NCI-H1092 (cell line): ENCODE measurements around the gene SSTR5.

Experiments
- DNase-seq: peaks from one replicate; lab custom pipeline; 2025; lab: John Stamatoyannopoulos, UW

Gene SSTR5

DNA sequence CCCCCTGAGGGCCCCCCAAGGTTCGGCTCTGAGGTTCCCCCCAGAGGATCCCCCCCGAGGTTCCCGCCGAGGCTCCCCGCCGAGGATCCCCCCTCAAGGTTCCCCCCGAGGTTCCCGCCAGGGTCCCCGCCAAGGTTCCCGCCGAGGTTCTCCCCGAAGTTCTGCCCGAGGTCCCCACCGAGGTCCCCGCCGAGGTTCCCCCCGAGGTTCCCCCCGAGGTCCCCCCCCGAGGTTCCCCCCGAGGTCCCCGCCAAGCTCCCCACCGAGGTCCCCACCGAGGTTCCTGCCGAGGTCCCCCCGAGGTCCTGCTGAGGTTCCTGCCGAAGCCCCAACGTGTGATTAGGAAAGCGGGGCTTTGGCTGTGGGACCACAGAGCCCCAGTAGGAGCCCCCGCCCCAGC lies 32.2 kb upstream of the SSTR5 start:
- no peak for DNase-seq

DNA sequence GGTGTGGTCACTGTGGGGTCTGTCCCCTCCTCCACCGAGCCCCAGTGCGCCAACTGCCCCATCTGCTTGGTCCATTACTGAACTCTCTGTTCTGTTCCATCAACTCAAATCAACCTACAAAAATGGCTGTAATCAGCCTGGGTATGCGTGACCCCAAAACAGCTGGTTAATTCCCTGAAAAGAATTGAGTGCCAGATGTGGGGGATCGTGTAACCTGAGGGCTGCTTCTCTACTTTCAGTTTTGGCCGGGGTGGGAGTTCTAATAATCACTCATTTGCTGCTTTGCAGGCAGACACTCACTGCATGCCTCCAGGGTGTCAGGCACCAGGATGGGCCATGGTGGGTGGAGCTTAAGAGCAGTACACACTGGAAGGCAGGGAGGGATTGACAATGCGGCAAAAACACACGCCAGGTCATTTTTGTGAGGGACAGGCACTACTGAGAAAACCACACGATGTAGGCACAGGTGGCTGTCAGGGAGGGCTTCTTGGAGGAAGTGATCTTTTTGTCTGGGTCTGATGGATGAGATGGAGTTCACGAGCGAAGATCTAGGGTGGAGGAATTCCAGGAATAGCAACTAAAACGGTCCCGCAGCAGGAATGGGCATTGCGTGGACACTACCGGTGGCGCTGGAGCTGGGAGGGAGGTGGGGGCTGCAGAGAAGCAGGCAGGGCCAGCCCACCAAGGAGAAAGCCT lies 30.4 kb upstream of the SSTR5 start:
- no peak for DNase-seq

DNA sequence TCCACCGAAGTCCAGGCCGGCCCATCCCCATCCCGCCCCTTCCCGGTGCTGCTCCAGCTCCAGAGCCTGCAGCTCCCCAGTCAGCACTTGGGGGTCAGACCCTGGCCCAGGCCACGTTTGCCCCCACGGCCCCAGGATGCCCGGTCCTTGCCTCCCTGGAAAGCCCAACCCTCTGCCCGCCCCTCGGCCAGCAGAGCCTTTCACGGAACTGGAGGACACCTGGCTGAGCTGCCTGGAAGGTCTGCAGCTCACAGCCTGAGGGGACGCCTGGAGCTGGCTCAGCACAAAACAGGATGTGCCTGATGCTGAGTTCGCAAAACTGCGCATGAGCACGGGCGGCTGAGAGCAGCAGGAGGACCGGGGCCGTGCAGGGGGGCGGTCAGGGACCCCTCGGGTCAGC lies 29.7 kb upstream of the SSTR5 start:
- DNase-seq = no peak

DNA sequence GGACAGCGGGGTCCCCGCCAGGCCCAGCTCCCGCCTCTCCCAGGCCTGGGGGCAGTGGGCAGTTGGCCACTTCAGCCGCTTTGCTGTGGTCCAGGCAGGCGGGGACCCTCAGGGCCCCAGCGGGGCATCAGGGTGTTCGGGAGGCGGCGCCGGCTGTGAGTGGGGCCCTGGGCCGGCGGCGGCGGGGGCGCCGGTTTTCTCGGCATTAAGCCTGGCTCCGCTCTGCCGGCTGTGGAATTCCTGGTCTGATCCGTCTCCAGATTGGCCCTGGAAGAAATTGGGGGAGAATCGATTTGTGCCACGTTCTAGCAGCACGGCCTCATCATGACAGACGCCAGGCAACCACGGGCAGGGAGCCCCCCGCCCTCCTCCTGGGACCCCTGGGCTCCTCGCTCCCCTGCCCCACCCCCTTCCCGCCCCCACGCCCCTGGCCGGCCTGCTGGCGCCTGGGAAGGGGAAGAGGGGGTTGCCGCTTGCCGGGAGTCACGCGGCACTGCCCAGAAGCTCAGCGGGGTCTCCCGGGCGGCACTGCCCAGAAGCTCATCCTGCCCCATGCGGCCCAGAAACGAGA lies 28.6 kb upstream of the SSTR5 start:
- no peak for DNase-seq

DNA sequence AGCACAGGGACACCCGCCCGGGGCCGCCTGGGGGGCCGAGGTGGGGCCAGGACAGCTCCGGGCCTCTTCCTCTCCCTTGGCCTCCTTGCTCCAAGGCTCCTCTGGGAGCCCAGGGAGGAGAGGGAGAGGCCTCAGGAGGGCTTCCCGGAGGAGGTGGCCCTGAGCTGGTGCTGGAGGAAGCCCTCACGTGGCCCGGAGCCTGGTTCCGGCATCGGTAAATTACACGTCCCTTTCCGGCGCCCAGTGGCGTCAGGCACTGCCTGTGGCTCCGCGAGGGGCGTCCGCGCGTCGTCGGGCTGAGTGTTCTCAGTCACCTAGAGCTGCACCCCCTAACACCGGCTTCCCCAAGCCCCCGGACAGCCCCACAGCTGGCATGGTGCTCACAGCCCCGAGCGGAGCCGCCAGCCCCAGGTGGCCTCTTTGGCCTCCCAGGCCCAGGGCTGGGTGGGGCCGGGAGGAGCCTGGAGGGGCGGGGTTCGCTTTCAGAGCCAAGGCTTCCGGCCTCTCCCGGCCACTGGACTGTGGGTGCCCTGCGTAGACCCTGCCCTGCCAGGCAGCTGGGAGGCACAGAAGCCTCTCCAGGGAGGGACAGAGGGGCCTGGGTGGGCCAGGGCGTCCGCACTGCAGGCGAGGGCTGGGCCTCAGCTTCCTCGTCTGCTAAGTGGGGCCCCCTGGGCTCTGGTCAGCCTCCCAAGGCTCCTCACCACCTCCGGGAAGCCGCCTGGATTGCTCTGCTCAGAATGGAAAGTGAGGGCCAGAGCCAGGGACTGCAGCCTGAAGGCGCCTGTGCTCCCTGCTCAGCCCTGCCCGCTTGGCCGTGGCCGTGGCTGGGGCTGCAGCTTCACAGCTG lies 27.9 kb upstream of the SSTR5 start:
- DNase-seq = no peak

DNA sequence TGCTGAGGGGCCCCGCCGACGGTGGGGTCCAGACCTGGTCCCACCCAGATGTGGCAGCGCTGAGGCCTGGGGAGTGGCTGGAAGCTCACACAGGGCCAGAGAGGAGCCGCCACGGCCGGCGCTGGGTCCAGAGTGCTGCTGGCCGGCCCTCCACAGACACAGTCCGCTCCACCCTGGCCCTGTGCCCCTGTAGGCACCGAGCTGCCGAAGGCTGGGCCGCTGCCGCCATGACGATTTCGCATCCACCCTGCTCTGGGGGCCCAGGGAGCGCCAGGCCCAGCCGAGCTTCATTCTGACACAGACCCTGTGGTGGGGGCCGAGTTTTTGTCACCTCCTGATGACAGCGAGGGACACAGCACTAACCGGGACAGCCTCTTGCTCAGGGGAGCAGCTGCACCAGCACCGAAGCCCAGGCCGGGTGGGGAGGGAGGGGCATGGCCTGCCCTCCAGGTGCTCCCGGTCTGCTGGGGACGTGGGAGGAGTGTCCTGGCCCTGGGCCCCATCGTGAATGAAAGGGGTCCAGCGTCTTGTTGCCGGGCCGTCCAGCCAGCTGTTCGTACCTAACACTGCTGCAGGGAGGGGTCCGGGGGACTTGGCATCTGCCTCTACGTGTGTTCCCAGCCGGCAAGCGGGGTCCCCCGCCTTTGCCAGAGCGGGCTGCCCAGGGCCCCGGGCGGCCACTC lies 27.1 kb upstream of the SSTR5 start:
- no peak for DNase-seq

DNA sequence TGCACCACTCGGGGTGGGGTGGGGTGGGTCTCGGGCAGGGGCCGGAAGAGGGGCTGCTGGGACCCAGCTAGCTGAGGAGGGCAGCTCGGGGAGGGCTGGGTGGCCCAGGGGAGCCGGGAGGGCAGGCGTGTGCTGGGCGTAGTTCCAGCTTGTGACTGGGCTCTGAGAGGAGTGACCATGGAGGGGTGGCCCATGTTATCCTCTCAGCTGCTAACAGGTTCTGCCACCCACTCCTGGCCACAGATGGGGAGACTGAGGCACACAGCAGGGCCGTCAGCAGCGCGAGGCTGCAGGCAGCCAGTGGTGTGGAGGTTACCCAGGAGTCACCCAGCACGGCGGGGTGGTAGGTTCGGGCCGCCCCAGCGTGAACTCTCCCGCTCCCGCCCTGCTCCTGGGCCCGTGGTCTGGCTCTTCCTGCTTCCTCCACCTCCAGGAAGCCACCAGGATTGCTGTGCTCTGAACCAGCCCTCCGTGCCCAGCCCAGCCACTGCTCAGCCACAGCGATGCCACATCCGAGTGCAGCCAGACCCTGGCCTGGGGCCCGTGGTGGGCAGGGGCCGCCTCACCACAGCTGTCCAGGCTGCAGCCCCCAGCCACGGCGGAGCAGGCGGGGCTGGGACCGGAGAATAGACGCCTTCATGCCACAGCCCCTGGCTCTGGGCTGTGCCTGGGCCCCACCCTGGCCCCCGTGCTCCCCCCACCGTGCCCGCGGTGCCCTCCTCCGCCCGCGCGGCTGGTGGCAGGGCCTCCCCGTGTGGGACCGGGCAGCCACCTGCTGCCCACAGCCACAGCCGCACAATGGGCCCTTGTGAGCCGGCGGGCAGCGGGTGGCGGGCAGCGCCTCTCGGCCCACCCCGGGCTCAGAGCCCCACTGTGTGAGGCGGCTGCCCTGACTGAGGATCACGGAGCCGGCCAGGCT lies 26.3 kb upstream of the SSTR5 start:
- no peak for DNase-seq

DNA sequence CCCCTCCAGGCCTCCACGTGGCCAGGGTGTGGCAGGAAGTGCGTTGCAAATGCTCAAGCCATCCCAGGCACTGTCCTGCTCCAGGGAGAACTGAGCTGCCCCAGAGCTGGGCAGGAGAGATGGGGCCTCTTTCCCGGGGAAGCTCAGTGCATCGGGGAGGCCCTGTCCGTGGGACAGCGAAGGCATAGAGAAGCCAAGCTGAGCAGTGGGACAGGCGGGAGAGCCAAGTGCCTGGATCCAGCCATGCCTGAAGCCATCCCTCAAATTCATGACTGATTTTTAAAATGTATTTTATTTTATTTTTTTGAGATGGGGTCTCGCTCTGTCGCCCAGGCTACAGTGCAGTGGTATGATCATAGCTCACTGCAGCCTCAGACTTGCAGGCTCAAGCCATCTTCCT lies 25.4 kb upstream of the SSTR5 start:
- DNase-seq = no peak

DNA sequence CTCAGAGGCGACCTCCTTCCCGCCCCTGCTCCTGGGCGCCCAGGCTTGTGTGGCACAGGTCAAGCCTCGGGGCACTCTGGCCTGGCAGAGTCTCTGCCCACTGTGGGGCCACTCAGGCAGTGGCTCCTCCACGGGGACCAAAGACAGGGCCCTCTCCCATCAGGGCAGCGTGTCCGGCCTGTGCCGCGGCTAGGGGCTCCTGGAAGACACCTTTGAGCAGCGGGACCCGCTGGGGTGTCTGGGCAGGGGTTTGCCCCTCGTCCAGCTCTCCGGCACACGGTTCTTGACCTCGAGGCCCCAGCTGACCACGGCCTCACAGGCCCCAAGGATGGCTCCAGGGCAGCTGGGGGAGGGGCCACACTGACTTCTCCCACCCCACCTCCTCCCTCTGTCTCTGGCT lies 24.7 kb upstream of the SSTR5 start:
- DNase-seq = no peak

DNA sequence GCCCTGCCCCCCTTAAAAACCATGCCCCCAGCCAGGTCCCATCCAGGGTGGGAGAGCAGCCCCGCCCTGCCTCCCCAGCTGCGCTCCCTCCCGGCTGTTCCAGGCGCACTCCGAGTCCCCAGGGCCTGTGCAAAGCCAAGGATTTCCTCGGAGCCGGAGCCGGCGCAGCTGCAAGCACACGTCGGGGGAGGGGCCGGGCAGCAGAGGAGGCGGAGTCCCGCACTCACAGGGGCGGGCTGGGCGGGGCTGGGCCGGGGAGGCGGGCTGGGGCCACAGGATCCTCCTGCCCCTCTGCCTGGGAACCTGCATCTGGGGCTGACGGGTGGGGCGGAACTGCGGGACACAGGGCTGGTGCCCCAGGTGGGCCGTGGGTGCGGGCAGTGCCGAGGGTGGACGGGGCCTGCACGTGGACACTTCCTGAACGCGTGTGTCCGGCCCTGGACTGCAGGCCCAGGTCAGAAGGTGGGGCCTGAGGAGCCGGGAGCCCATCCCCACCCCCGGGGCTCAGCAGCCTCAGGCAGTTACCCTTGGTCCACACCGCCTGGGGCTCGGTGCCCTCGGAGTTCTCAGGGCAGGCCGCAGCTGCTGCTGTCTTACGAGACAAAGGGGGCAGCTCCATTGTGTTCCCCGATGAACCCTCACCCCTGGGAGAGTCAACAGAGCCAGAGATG lies 24.0 kb upstream of the SSTR5 start:
- DNase-seq = peak; percentile 53

DNA sequence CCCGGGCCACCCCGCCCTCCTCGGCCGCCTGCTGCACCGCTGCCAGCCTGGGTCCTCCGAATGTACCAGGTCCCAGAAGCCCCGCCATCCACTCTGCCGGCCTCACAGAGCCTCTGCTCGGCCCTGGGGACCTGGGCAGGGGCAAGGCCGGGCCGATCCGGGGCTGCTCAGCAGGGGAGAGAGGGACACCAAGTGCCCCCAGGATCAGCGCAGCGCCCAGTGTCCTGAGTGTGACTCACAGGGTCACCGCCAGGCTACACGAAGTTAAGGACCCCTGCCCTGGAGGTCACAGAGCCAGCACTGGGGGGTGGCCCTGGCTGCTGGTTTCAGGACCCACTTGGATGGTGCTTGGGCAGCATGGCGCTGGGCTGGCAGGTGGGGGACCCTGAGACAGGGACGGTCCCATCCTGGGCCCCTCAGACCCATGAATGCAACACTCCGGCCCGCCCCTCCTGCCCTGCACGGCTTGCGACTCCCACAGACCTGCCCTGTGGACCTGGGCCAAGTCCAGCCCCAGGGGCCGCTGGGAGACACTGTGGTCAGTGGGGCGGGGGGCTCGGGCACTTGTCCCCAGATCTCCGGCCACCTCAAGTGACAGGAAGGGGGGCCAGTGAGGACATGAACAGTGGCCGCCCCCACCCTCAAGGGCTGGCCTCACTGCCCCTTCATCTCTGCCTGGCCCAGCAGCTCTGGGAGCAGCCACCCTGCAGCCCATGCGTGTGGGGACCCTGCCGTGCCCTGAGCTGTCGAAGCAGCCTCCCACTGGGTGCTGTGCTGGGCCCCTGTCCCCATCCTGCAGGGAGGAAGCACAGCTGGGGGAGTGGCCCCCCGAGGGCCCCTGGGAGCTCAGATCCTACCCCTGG lies 23.2 kb upstream of the SSTR5 start:
- DNase-seq = no peak

DNA sequence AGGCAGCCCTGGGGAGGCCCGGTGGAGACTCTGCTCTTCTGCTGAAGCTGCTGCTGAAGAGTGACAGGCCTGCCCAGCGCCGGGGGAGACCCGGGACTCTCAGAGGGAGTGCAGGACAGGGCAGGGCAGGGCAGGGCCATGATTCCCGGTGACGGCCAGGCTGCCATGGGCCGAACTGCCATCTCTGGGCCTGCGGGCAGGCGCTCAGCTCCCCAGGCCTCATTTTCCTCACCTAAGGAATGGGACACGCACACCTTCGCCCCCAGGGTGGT lies 22.6 kb upstream of the SSTR5 start:
- DNase-seq = no peak

DNA sequence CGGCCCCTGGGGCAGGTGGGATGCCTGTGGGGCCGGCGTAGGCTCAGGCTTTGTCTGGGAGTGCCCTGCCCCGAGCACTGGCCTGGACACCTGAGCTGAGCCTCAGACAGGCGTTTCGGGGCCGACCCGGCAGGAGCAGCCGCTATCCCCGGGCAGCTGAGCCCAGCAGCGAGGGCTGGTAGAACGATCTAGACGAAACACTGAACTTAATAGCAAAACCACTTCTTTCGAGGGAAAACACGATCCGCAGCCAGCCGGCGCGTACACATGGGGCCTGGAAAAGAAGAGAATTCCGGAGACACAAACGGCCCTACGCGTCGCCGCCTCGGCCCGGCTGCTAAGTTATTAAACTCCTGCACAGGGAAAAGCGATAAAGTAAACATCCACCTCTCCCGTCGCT lies 22.0 kb upstream of the SSTR5 start:
- DNase-seq = no peak

DNA sequence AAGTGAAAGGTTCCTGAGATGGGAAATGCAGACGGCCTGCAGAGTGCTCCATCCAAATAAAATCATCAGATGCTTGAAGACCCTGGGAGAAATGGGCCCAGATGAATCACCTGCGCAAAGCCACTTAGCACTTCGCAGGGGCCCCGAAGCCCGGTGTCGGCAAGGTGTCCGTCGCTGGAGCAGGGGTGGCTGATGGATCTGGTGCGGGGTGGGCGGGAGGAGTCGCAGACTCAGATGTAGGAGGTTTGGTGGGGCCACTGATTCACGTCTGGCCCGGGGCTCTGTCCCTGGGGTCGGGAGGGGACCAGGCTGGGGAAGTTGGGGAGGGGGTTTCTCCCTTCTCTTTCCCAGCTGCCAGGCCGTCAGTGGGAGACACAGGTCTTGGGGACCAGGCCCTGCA lies 21.6 kb upstream of the SSTR5 start:
- no peak for DNase-seq

DNA sequence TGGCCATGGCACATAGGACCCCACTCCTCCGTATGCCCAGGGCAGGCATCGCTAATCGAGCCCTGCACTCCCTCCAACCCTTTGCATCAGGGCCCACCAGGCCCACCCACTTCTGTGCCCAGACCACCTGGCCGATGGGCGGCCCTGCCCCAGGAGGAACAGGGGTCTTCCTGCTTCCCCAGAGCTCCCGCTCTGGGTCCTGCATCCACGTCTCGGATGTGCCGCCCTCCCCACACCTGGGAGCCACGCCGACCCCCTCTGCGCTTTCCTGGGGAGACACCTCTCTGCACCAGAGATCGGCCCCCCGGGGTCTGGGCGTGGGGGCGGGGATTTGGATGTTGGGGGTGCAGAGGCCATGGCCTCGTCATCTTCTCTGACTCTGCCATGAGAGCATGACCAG lies 21.1 kb upstream of the SSTR5 start:
- DNase-seq = no peak

DNA sequence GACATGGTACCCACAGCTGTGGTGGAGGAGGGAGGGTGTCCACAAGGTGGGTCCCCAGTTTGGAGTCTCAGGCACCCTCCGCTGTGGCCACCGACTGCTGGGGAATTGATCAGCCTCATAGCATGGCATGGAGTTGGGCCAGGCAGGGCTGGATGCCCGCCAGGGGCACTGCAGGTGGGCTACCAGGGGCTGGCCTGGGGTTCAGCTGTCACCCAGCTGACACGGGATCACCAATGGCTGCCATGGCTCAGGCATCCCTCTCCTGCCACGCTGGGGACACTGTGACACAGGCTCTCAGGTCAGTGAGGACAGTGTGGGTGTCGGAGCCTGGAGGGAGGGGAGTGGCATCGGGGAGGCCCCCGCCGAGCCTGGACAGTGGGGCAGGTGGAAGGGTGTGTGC lies 19.8 kb upstream of the SSTR5 start:
- DNase-seq = no peak

DNA sequence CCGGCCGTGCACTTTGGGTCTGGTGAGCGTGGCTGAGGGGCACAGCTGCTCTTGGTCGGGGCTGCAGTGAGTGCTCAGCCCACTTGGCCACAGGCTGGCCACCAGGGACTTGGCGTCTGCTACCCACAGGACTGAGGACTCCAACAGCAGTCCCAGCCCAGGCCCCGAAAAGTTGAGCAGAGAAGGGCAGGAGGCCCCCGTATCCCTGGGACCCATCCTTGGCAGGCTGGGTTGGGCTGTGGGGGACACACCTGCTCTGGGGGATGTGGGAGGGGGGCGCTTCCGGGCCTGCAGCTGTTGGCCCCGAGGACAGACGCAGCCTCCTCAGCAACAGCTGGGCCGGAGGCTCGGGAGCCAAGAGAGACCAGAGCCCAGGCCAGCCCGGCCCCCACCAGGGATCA lies 19.4 kb upstream of the SSTR5 start:
- DNase-seq = no peak

DNA sequence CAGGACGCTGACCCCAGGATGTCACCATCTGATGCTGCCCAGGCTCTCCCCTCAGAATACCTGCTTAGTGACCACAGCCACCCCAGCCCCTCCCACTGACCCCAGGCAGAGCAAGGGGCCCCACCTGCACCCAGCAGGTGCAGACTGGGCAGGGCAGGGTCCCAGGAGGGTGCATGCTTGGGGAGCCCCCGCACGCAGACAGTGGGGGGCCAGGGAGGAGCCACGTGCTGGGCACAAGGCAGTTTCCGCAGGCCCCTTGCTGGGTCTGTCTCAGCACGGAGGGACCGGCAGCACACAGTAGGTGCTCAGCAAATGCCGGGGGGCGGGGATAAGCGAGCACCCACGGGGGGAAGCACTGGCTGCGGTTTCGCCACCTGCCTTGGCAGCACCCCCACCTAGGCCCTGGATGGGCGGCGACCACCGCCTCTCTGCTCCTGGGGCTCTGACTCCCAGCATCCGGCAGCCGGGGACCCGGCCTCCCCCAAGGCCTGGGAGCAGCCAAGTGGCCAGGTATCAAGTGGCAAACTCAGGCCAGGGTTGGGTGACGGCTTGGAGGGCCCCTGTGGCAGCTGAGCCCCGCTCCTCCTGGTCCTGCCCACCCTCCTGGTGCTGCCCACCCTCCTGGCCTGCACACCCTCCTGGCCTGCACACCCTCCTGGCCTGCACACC lies 18.7 kb upstream of the SSTR5 start:
- DNase-seq = no peak

DNA sequence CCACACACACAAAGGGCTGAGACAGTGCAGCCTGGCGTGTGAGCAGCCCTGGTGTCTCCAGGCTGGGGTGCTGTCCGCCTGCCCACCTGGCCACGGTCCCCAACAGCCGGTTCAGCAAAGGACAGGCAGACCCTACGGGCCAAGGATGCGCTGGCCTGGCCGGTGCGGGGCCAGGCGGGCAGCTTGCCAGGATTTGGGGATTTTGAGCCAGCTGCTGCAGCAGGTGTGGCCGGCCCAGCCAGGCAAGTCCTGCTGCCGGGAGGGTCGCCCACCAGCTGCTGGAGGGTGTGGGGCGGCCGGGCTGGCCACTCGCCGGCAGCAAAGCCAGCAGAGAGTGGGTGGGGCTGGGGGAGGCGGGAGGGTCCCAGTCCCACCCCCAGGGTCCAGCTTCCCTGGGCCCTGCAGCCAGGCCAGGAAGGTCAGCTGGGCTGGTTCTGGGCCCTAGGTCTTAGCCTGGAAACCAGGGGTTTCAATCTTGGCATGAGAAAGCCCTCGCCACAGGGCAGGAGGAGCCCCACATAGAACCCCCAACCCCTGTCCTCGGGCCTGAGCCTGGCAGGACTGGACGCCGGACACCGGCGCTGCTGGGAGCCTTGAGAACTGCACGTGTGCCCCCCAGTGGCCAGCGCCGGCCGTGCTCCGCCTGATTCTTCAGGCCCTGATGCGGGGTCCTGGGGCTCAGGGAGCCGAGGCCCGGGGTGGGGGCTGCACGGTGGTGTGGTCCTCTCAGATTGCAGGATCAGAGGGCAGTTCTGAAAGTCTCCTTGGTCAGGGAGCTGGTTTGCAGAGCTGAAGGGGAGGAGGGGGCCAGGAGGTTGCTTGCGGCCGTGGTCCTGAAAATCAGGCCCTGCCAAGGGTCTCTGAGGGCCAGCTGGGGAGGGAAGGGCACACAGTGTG lies 17.6 kb upstream of the SSTR5 start:
- peak; percentile 24 for DNase-seq
